GM18511 (cell line): Measurements from ENCODE around the gene NINJ1.
A peak's percentile ranks its signal among the peaks of the same experiment; 100 is the strongest.

ENCODE experiments used
- ATAC-seq: cut with Tn5 transposase; IDR thresholded peaks from one replicate; pipeline ENCODE4 v1.9.1; 2021; ENCODE audit warnings: mild to moderate bottlenecking, moderate library complexity; ENCODE audit not compliant: unreplicated experiment

NINJ1 gene

DNA sequence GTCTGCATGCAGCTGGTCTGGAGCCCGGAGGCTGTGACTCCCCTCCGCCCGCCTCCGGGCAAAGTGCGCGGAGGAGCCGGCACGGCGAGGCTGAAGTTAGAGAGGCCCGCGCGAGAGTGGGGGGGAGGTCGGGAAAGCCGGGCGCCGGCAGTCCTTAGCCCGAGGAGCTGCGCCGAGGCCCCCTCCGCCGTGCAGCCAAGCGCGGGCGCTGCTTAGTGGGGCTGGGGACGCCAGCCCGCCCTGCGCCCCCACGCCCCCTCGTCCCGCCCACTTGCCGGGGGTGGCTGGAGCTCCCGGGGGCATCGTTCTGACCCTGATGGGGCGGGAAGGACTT, 403 bp downstream of the NINJ1 start:
- peak; percentile 52 for ATAC-seq

DNA sequence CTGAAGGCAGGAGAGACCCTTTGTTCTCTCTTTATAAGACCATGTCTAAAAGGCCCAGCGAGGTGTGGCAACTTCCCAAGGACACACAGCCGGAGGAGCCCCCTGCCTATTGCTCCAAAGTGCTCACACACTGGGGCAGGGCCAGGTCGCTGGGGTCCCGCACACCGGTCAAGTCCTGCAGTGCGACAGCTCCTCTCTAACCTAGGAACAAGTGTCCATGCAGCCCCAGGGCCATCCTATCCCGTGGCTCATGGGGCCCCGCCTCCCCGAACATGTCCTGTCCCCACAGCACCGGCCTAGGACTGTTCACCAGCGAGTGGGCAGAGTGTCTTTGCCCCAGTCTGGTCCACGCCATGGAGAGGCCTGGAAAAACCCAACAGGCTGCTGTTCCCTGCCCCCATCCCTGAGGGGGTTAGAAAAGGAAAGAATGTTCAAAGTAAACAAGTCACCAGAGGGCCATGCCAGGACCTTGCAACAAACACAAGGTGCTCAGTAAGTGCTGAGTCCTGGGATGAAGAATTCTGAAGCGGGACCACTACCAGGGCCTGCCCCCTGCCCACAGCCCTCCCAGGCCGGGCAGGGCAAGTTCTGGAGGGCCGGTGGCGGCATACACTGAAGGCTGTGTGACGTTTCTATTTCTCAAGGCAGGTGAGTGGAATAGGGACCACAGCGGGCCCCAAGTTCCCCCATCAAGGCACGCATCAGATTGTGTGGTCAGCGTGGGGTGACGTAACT, 938 bp downstream of the NINJ1 start:
- ATAC-seq: no peak

DNA sequence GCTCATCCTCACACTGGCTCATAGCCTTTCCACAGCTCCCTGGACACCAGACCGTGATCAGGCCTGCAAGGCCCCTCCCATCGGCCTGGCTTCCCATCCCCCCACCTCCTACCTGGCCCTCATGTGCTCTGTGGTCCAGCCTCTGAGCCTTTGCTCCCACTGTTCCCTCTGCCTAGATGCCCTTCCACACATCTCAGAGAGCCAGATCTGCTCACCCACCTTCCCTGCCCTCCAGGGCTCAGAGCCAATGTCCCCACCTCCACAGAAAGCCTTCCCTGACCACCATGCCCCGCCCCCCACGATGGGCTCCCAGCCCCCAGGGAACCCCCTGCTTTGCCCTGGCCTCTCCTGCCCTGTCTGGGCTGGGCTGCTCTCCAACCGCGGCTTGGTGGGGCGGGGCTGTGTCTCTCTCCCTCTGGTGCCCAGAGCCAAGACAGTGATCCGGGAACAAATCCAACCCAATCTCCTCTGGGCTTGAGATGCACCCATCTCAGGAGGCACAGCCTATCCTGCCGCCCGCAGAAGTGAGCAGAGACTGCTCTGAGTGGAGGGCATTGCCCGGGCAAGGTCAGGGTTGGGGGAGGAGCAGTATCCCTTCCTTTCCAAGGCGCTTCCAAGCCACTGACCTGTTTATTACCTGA, 1.6 kb downstream of the NINJ1 start:
- no peak for ATAC-seq

DNA sequence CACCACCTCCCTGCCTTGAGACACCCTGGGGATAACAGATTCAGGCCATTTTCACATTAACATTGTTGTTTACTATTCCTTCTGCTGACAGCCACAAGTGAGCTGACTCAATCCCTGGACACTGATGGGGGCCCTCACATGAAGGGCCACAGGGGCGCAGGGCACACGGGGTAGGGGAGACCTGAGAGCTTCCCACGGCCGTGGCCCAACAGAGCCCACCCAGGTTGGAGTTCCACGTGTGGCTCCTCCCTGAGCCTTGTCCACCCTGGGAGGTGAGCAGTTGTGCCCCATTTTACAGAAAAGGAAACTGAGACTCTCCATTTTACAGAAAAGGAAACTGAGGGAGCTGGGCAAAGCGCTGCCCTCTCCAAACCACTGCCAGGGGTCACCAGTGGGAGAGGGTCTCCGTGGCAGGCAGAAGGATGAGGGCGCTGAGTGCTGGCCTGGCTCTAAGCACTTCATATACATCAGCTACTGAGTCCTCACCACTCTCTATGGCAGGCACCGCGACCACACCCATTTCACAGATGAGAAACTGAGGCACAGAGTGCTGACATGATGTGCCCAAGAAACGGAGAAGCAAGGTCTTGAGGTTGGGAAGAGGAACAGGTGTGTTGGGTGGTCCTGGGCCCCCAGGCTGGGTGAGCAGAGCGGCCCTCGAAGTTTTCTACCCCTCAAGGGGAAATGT, 2.3 kb downstream of the NINJ1 start:
- no peak for ATAC-seq

DNA sequence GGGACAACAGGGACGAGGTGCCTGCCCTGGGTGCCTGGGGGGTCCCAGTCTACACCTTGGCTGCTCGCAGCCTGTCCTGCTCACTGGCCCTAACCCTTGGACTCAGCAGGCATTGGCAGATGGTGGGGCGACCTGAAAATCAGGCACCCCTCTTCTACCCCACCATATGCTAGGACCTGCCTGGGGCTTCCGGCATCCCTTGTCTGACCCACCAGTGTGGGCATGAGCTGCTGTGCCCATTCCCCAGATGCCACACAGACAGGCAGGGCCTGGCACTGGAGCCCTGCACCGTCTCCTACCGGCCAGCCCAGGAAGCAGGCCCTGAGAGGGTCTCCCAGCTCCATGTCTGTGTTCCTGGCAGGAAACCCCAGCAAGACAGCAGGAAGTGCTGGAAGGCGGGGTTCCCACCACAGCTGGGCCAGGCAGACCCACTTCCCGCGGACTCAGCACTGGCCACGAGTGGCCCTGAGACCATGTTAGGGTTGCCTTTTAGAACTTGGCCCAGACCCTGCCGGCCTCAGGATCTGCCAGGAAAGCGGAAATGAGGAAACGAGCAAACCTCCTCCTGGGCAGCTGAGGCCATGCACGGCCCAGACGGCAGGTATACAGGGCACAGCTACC, 3.1 kb downstream of the NINJ1 start:
- no peak for ATAC-seq

DNA sequence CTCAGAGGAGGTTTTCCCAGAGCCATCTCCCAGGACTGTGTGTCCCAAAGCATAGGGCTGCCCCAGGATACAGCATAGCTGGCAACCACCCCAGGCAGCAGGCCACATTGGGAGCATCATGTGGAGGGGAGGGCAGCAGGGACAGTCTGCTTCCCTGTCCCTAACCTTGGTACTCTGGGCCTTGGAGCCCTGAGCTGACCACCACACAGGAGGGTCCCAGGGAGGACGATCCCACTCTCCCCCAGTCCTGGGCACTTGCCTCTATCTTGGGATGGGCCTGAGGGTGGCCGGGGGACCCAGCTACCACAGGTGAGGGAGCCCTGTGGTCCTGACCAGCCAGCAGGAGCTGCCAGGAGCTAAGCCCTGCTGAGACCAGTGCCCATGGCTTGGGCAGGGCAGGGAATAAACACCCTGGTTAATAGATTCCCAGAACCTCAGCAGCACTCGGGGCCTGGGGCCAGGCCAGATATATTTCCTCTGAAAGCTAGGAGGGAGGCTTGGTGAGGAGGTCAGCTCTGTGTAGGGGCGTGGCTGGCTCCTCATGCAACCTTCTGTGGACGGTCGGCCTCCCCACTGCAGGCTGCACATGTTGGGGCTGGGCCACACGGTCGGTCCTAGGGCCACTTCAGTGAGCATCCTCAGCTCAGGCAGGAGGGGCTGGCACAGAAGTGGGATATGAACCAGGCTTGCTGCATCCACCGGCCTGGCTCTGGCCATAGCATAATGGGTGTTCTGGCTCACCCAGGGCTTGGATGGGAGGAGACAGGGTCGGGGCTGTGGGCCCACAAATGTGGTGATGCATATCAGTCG, 4.2 kb downstream of the NINJ1 start:
- no peak for ATAC-seq

DNA sequence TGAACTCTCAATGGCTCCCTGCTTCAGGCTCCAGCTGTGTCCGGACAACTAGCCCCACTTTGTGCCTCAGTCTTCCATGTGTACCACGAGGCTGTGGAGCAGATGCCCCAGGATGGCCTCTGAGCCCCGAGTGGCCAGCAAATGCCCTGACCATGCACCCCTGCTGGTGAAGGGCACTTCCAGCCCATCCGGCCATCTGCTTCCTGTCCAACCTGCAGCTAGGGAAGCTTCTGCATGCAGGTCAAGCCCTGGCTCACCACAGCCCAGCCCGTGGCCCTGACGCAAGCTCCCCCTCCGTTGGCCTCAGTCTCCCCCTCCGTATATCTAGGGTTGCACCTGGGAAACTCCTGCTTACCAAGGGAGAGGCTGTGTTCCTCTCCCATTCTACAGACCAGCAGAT, 4.8 kb downstream of the NINJ1 start:
- ATAC-seq: no peak

DNA sequence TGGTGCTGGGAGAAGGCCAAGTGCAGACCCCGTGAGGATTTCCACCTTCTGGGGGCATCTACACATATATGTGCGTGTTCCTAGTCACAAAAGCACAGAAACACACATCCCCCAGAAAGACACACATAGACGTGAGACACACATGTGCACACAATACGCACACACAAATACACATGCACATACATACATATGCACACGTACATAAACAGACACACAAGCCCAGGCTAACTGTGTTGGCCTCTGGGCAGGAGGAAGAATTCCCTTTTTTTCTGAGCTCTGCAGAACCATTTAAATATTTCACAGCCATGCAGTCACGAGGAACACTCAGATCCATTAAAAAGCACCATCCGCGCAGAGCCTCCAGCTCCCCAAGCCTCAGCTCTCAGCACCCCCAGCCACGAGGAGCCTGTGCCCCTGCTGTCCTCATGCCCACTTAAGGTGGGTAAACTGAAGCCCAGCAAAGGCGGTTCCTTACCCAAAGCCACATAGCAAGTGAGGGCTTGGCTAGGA, 5.3 kb downstream of the NINJ1 start:
- ATAC-seq: no peak

DNA sequence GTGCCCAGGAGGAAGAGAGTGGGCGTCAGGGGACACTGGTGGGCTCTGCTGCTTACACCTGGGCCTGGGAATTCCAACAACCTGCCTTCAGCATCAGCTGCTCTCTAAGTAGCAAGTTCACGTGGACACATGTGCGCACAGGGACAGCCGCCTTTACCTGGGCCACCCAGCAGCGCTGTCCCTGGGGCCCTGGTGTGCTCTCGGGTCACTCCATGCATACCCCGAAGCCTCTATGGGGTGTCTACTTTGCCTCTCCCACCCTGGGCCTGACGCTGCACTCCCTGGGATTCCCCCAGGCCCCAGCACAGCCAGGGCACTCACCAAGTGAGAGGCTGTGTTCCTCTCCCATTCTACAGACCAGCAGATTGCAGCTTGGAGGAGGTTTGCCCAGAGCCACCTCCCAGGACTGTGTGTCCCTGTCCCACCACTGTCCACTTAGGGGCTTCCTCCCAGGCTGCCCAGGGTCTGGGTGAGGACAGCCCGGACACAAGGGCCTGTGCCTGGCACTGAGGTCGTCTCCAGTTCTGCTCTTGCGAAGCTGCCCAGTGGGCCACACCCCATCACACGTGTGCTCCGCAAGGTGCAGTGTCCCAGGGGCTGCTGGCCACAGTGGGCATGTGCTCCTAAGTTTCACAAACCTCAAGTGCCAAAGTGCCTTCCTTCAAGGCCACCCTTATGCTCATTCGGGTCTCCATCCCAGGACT, 5.9 kb downstream of the NINJ1 start:
- ATAC-seq: no peak

DNA sequence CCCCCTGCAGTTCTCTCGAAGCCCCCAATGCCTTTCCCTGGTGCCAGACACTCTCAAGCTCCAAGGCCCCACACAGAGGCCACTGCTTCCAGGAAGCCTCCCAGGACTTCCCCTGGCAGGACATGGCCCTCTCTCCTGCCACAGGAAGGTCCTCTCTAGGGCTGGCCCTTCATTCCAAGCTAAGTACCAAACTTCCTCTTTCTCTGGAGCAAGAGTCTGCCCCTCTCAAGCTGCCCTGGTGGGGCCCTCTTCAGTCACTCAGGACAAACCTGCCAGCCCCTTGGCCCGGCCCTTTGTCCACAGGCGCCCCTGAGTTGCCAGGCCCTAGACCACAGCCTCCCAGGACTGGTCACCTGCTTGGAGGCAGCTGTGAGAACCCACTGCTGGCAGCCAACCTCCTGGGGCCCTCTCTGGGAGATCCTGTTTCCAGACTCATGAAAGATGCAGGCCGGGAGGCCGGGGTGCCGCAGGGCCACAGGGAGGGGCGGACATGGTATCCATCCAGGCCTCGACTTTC, 6.6 kb downstream of the NINJ1 start:
- no peak for ATAC-seq

DNA sequence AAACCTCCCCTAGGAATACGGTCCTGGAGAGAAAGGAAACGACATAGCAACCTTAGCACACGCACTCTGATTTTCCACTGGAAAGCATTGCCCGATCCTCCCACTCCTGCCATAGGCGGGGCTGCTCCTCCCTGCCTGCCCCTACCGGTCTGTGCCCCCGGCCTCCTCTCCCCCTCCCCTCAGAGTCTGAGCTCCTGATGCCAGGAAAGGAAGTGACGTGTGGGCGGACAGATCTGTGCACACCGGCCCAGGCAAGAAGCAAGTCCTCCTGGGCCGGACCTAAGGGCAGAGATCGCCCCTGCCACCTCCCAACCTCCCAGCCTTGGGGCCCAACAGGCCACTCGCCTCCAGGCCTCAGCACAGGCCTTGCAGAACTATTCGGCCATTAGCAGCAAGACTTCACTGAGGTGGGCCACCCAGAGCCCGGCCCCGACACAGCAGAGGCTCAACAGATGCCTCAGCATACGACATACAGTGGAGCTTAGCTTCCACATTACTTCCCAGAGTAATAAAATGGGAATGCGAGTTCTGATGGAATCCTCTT, 7.2 kb downstream of the NINJ1 start:
- no peak for ATAC-seq

DNA sequence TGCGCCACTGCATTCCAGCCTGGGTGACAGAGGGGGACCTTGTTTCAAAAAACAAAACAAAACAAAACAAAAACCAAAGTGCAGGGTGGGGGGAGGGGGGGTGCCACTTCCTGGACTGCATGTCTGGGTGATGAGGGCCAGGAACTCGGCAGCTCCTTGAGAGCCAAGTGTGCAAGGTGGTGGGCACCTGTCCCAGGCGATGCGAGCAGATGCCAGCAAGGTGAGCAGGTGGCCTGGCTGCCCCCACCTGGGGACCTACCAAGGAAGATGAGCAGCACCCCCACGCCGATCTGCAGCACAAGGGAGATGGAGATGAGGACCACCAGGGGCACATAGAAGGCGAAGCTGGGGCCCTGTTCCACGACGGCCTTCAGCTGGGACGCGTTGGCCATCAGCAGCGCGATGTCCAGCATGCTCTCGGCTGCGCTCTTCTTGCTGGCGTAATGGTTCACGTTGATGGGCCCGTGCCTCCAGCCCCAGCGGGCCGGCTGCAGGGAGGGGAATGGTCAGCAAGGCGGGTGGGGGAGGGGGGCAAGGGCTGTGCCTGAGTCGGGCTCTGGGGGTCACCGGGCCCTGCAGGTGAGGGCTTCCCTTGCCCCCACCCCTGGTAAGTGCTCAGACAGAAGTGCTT, 7.8 kb downstream of the NINJ1 start:
- no peak for ATAC-seq

DNA sequence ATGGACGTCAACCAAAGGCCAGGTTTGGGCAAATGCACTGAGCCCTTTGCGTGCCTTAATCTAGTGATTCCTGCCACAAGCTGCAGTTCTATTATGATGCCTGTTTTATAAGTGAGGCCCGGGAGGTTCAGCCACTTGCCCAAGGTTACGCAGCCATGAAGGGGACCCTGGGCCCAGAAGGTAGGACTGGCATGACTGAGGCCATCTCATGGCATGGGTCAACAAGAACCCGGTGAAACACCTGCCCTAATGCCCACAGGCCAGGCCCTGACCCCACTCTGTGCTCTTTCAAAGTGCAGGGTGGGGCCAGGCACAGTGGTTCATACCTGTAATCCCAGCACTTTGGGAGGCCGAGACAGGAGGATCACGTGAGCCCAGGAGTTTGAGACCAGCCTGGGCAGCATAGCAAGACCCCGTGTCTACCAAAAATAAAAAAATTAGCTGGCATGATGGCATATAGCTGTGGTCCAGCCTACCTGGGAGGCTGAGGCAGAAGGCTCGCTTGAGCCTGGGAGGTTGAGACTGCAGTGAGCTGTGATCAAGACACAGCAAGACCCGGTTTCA, 8.6 kb downstream of the NINJ1 start:
- ATAC-seq: no peak

DNA sequence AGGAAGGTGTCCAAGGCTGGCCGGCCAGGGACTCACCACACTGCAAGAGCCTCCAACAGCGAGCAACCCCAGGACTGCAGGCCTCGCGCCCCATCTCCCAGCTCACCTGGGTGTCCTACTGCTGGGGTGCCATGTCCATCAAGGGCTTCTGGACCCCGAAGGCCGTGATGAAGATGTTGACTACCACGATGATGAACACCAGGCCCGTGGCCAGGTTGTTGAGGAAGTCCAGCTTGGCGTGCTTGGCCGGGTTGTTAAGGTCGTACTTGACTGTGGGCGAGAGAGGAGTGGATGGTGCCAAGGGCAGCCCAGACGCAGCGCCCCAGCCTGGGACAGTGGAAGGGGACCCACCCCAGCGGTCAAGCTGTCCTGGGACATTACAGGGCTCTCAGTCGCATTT, 9.3 kb downstream of the NINJ1 start:
- ATAC-seq: no peak

DNA sequence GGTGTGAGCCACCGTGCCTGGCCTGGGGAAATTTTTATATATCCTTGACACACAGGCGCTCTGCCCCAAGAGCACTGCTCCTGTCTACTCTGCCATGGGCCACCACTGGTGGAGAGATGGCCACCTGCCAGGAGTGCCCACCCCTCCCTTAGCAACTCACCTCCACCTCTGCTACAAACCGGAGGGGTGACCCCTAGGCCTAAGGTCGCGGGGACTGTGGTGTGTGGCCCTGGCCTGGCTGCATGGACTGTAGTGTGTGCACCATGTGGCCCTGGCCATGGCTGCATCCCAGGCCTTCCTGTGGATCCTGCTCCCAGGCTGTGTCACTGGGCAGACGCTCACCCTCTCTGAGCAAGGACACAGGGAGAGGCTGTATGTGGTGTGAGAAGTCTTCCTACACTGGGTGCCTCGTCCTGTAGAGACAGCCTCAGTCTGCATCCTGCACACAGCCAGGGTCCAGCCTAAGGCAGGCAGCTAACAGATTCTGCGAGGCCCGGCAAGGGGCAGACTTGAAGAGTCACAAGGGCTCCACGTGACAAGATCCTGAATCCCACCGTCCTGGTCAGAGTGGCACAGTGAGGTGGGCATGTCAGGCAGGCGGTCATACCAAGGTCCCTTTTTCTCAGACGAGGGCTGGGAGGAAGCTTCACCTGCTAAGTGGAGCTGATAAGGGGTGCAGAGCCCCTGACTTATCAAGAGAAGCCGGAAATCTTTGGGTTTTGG, 10.3 kb downstream of the NINJ1 start:
- ATAC-seq: no peak

DNA sequence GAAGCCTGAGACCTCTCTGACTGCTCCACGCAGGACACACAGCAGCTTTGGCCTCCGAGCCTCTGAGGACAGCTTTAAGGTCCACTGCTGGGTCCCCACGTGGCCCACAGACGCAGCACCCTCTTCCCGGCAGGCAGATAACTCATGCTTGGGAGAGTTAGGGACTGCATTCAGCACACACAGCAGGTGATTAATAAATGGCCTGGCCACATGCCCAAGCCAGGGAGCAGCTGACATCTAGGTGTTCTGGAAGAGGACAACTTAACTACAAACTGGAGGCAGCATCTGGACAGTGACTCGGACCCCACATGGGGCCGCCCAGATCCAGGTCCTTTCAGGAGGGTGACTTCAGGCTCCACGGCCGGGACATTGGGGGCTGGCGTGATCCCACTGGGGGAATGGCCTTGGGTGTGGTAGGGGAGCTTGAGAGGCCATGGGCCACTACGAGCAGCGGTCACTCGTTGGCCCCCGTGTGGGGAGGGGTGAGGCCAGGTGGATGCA, 11.3 kb downstream of the NINJ1 start:
- no peak for ATAC-seq

DNA sequence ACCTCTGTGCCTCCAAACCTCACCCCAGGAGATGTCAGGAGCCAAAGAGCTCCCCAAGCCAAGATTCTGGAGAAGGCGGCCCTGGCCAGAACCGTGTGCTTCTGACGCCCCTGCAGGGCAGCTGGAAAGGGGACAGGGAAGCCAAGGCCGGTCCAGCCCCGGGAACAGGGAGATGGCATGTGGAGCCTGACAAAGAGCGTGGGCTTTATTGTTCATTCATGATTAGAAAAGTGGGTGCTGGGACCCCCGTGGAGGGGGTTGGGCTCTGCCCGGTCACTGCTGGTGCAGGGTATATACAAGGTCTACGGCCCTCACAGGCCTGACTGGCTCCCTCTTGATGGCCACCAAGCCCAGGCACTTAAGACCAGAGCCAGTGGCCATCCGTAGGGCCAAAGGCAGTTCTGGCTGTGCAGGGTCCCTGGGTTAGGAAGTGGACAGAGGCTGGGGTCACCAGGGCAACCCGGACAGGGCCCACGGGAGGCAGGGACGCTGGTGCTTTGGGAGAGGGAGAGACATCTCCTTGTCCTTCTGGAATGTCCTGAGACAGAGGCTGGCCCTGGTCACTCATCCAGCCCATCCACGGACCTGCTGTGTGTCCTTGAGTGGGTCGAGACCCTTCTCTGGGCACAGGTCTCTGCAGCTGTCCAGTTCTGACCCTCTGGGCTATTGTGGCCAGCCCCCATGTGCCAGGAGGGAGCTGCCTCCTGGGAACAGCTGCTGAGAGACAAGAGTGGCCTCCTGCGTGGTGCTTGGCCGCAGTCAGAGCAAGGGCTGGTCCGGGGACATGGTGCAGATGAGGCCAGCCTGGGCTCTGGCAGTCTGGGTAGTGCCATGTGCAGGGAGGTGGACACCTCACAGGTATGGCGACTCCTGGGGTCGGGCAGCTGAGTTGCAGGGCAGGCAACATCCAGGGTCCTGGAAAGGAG, 12.5 kb downstream of the NINJ1 start:
- ATAC-seq: no peak
